Measurements from ENCODE around the gene ING1. TPM values are rescaled to one million over a fixed set of nuclear protein-coding genes. Genes with fewer than 3 reads are reported as not detected.
A peak's percentile ranks its signal among the peaks of the same experiment; 100 is the strongest.

ING1 gene
- total RNA-seq, 1 donor from 2014 or later = 13.5 TPM

DNA sequence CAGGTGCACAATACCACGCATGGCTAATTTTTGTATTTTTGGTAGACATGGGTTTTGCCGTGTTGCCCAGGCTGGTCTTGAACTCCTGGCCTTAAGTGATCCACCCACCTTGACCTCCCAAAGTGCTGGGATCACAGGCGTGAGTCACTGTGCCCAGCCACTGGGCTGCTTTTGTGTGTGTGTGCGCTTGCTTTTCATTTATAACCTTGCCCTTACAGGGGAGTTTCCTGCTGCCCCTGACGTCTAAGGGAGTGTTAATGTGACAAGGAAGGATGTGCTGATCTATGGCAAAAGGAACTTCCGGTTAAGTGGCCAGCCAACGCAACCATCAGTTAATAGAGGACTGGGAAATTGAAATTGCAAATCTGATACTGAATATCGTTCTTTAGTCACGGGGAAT is 57.7 kb downstream of the ING1 start:
- DNase-seq (ENCODE audit: low read depth in 2 of 2) = peak; percentile 91 to 94

DNA sequence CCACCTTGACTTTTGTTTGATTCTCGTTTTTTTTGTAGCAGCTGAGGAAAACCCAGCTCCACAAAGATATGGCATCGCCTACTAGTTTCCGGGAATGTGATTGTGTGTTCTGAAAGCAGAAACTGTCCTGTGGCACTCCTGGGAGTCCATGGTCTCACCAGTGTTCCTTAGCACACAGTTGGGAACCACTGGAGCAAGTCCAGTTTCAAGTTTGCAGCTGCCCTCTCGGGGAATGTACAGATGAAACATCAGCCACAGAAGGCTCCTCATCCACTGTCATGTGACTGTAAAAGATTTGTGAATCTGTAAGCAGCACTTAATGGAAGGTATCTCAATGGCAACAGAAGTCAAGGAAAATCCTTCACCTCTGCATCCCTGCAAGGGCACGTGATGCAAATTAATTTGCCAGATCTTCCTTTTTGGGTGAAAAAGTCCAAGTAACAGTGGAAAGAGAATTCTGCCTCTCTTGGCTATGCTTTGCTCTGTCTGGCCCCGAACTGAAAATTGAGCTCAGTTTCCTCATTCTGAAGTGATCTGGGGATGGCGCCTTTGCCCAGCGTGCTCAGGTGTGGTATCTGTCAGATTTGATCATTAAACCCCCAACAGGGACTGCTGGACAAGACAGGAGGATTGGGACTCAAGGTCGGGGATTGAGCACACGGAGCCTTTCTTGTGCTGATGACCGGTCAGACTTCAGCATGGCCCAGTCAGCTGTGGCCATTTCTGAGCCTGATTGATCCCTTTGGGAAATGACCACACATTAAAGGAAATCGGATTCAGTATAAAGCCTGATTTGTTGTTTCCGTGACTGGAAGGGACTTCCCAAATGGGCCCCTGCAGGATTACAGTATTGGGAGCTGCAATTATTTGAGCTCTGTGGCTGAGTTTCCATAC is 58.8 kb downstream of the ING1 start:
- DNase-seq (ENCODE audit: low read depth in 2 of 2) = peak in 1 of 2 donors; percentile 3

Other genes with a start within 250 kb of the ING1 start
- 1.3 and 1.6 TPM in 2 replicates for gene RAB20, start 152.0 kb upstream of the ING1 start, total RNA-seq
- 13.9 and 20.8 TPM in 2 replicates for gene NAXD, start 98.2 kb upstream of the ING1 start, total RNA-seq
- gene CARS2, start 7.6 kb upstream of the ING1 start, total RNA-seq = 34.0 and 51.6 TPM in 2 replicates
- 45.8 and 47.0 TPM in 2 replicates for gene ANKRD10, start 201.4 kb downstream of the ING1 start, total RNA-seq

Measured in lung microvascular endothelial cell (primary cell).